Ectodermal cell (in vitro differentiated cells): Measurements from ENCODE around the gene OPRM1.
"Not testable (repeated sequence)": the region's sequence is repeated elsewhere in the genome, so short reads cannot be mapped to it uniquely, and the experiment has no call there.

ENCODE experiments used
- H3K27ac ChIP-seq: 2 replicates; pipeline ENCODE4 v1.7.0; 2013; ENCODE audit warnings: mild to moderate bottlenecking, low read depth, low read length; ENCODE audit not compliant: insufficient read depth, poor library complexity, severe bottlenecking
- H3K27me3 ChIP-seq: 2 replicates; pipeline ENCODE4 v1.7.0; 2013; ENCODE audit warnings: mild to moderate bottlenecking, low read length; ENCODE audit not compliant: insufficient read depth, control insufficient read depth, poor library complexity, severe bottlenecking
- H3K36me3 ChIP-seq: one replicate; pipeline ENCODE4 v1.7.0; 2013; ENCODE audit warnings: low read length; ENCODE audit not compliant: control insufficient read depth, insufficient read depth
- H3K4me1 ChIP-seq: one replicate; pipeline ENCODE4 v1.7.0; 2013; ENCODE audit warnings: low read length; ENCODE audit not compliant: control insufficient read depth, insufficient read depth
- H3K4me3 ChIP-seq: 2 replicates; pipeline ENCODE4 v1.7.0; 2013; ENCODE audit warnings: low read depth, low read length, control low read depth; ENCODE audit not compliant: insufficient read depth
- H3K9me3 ChIP-seq: 2 replicates; pipeline ENCODE4 v1.7.0; 2013; ENCODE audit warnings: mild to moderate bottlenecking, low read length, moderate library complexity; ENCODE audit not compliant: control insufficient read depth
- WGBS, 2 experiments: methylation state at CpG; one replicate each; pipeline ENCODE4 v1.1.7; 2013; ENCODE audit warnings: missing lambda C conversion rate in 2 of 2; 5-methylcytosine and 5-hydroxymethylcytosine counted together

OPRM1 gene

GRCh38 chr6:154078596-154078995, 39.6 kb downstream of the OPRM1 start:
- H3K36me3 ChIP-seq, H3K27ac ChIP-seq, H3K27me3 ChIP-seq, H3K4me1 ChIP-seq, H3K4me3 ChIP-seq, H3K9me3 ChIP-seq: not testable (repeated sequence)
- WGBS, 2 experiments, result 87 to 92% methylated on average over 2 of the region's 2 CpGs

- no peak overlapping the region for H3K27ac ChIP-seq
- no peak overlapping the region for H3K4me3 ChIP-seq
- no peaks in the 10 kb centered on the region for H3K36me3 ChIP-seq
- H3K4me1 ChIP-seq, result no peaks in the 10 kb centered on the region
- 94 to 96% methylated on average over 8 of the region's 8 CpGs for WGBS, 2 experiments
- no peaks in the 10 kb centered on the region for H3K9me3 ChIP-seq
- H3K27me3 ChIP-seq, result no peaks in the 10 kb centered on the region
Measured at GRCh38 chr6:154080461-154081189, 41.6 kb downstream of the OPRM1 start.

GRCh38 chr6:154086510-154086909, 47.5 kb downstream of the OPRM1 start:
- H3K4me3 ChIP-seq, result no peak overlapping the region
- no peaks in the 10 kb centered on the region for H3K9me3 ChIP-seq
- H3K27me3 ChIP-seq, result no peaks in the 10 kb centered on the region
- H3K36me3 ChIP-seq, result no peaks in the 10 kb centered on the region
- H3K27ac ChIP-seq, result no peak overlapping the region
- 100% methylated on average over 2 of the region's 3 CpGs; no CpG with 5 or more reads in 1 of the 2 experiments for WGBS, 2 experiments
- H3K4me1 ChIP-seq, result no peaks in the 10 kb centered on the region

GRCh38 chr6:154092326-154092962, 53.4 kb downstream of the OPRM1 start:
- Histone ChIP-seq H3K27me3 (no peaks in the 10 kb centered on the region), H3K4me1 (no peaks in the 10 kb centered on the region), H3K27ac (no peak overlapping the region), H3K36me3 (no peaks in the 10 kb centered on the region), H3K4me3 (no peak overlapping the region), H3K9me3 (no peaks in the 10 kb centered on the region)
- WGBS, 2 experiments, result 77 to 84% methylated on average over 5 of the region's 5 CpGs

DNA sequence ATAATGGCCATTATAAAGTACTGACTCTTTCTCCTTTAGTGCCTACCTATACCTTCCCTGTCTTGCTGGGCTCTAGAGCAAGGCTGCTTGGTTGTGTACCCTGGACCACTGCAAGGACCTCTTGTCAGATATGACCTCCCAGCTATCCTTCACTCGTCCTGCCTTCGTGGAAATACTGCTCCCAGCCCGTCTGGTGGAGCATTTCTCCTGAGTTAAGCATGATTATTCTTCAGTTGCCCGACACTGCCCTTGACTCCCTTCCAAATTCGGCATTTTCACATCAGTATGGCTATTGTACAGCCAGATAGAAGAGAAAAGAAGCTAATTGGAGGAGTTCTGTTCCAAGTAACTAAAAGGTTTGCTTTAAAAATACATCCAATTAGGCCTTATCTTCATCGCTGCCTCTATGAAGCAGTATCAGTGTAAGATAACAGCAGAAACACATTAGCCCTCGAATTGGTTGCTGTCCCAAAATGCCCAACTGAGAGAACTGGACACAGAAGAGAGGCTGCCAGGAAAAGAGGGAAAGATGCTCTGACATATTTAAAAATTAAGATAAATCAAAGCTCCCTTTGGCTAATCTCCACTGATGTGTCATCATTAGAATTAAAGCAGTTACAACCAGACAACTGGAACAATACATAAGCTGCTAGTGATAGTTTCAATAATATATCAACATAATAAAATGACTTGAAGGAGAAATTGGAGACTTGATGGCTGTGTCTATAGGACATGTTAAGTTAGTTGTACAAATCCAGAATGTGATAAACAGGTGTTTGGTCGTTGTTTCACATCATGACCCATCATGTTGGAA, 54.4 kb downstream of the OPRM1 start:
- WGBS, 2 experiments, result 88 to 91% methylated on average over 8 of the region's 8 CpGs
- H3K4me3 ChIP-seq, result no peak overlapping the region
- H3K4me1 ChIP-seq, result no peaks in the 10 kb centered on the region
- H3K9me3 ChIP-seq, result no peaks in the 10 kb centered on the region
- no peaks in the 10 kb centered on the region for H3K36me3 ChIP-seq
- no peaks in the 10 kb centered on the region for H3K27me3 ChIP-seq
- no peak overlapping the region for H3K27ac ChIP-seq

- Histone ChIP-seq H3K4me3 (no peak overlapping the region), H3K36me3 (no peaks in the 10 kb centered on the region), H3K27ac (no peak overlapping the region), H3K9me3 (no peaks in the 10 kb centered on the region), H3K4me1 (no peaks in the 10 kb centered on the region), H3K27me3 (no peaks in the 10 kb centered on the region)
- WGBS, 2 experiments, result 94% methylated on average over 5 of the region's 5 CpGs
Measured at GRCh38 chr6:154095571-154095970, 56.5 kb downstream of the OPRM1 start.

DNA sequence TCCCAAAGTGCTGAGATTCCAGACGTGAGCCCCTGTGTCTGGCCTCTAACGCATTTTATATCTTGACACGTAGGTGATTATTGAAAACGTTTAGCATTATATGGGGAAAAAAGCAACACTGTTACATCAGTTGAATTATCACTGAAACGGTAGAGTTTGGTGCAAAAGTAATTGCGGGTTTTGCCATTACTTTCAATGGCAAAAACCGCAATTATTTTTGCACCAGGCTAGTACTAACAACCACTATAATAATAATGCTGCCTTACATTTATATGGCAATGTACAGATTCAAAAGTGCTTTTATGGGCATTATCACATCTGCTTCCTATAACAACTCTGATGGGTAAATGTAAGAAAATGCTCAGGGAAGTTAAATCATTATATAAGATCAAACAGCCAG, 57.3 kb downstream of the OPRM1 start:
- no peaks in the 10 kb centered on the region for H3K9me3 ChIP-seq
- no peaks in the 10 kb centered on the region for H3K27me3 ChIP-seq
- 92 to 93% methylated on average over 7 of the region's 7 CpGs for WGBS, 2 experiments
- H3K4me1 ChIP-seq, result no peaks in the 10 kb centered on the region
- no peaks in the 10 kb centered on the region for H3K36me3 ChIP-seq
- H3K4me3 ChIP-seq, result no peak overlapping the region
- H3K27ac ChIP-seq, result no peak overlapping the region

- no peaks in the 10 kb centered on the region for H3K9me3 ChIP-seq
- H3K27me3 ChIP-seq, result no peaks in the 10 kb centered on the region
- no peak overlapping the region for H3K27ac ChIP-seq
- no peaks in the 10 kb centered on the region for H3K36me3 ChIP-seq
- WGBS, 2 experiments, result 87 to 97% methylated on average over 3 of the region's 3 CpGs
- H3K4me1 ChIP-seq, result no peaks in the 10 kb centered on the region
- no peak overlapping the region for H3K4me3 ChIP-seq
Measured at GRCh38 chr6:154096834-154097233, 57.8 kb downstream of the OPRM1 start.

GRCh38 chr6:154099211-154099610, 60.2 kb downstream of the OPRM1 start:
- no peaks in the 10 kb centered on the region for H3K27me3 ChIP-seq
- H3K4me1 ChIP-seq, result no peaks in the 10 kb centered on the region
- no peaks in the 10 kb centered on the region for H3K9me3 ChIP-seq
- no peak overlapping the region for H3K4me3 ChIP-seq
- 95 to 99% methylated on average over 3 of the region's 4 CpGs for WGBS, 2 experiments
- H3K36me3 ChIP-seq, result no peaks in the 10 kb centered on the region
- H3K27ac ChIP-seq, result no peak overlapping the region

GRCh38 chr6:154106251-154106650, 67.2 kb downstream of the OPRM1 start:
- no peak overlapping the region for H3K4me3 ChIP-seq
- no peaks in the 10 kb centered on the region for H3K4me1 ChIP-seq
- no peaks in the 10 kb centered on the region for H3K27me3 ChIP-seq
- no peak overlapping the region for H3K27ac ChIP-seq
- no peaks in the 10 kb centered on the region for H3K9me3 ChIP-seq
- 91 to 98% methylated on average over 2 of the region's 2 CpGs for WGBS, 2 experiments
- H3K36me3 ChIP-seq, result no peaks in the 10 kb centered on the region
